Measurements from ENCODE around the gene PRR23A.
"Not testable (repeated sequence)": the region's sequence is repeated elsewhere in the genome, so short reads cannot be mapped to it uniquely, and the experiment has no call there.

Gene PRR23A

DNA sequence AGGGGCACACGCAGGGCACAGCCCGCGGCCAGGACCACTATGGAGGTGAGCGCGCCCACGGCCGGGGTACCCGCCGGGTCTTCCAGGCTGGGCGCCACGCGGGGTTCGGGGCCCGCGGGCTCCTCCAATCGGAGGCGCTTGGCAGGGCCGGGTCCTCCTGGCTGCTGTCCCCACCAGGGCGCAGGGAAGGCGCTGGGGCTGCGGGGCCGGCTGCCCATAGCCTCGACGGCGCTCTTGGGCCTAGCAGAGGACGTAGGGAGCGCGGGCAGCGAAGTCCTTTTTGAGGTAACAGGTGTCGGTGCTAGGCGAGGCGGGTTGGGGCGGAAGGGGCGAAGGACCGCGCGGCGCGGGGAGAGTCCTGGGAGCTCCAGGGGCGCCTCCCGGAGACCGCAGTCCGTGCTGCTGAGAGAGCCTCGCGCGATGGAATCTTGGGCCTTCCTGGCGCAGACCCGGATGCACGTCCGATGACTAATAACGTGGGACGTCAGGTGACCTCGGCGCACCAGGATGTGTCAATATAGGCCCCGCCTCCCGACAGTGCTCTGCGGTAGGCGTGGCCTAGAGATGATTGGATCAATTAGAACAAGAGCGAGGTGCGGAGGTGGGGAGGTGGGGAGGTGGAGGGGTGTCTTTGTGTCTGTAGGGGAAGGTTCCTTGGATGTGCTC is at the start of gene PRR23A:
Gene PRR23A, minus strand, starts transcription at position 218 of the 666 bp plus-strand sequence. Its CDS starts 0 bp downstream, at position 218.
- DNase-seq, result no peak

DNA sequence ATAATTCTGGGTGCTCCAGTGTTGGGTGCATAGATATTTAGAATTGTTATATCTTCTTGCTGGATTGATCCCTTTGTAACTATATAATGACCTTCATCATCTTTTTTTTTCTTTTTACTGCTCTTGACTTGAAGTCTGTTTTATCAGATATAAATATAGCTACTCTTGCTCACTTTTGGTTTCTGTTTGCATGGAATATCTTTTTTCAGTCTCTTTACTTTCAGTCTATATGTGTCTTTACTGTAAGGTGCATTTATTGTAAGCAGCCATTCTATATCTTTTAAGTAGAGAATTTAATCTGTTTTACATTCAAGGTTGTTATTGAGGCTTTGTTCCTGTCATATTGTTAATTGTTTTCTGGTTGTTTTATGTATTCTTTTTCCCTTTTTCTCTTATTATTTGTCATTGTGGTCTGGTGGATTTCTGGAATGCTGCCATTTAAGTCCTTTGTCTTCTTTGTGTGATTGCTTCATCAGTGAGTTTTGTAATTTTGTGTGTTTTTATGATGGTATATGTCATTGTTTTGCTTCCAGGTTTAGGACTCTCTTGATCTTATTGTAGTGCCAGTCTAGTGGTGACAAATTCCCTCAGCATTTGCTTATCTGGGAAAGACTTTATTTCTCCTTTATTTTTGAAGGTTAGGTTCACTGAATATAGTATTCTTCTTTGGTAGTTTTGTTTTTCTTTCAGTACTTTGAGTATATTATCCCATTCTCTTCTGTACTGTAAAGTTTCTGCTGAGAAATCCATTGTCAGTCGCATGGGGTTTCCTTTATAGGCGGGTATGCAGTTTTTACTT is 46.9 kb upstream of the PRR23A start:
- DNase-seq, result no peak

DNA sequence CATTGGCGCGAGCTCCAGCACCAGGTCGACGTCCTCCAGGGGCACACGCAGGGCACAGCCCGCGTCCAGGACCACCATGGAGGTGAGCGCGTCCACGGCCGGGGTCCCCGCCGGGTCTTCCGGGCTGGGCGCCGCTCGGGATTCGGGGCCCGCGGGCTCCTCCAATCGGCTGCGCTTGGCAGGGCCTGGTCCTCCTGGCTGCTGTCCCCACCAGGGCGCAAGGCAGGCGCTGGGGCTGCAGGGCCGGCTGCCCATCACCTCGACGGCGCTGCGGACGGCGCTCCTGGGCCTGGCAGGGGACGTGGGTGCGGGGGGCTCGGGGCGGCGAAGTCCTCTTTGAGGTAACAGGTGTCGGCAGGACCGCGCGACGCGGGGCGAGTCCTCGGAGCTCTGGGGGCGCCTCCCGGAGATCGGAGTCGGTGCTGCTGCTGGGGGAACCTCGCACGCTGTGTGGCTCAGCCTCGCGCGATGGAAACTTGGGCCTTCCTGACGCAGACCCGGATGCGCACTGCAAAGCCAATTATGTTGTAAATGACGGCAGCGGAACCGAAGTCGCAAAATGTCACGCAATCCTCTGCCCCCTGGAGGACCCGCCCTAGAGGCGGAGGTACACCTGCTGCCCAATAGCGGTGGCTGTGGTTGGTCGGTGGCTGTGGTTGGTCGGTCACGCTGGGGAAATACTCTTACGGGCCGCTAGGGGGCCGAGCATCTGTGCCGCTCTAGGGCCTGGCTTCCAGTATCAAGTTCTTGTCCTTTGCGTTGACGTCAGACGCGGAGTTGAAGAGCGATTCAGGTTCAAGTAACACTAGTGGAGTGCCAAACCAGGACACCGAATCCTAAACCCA is 38.5 kb upstream of the PRR23A start, which contains the start of gene PRR23C:
Gene PRR23C, minus strand, starts transcription at position 527 of the 845 bp plus-strand sequence. Its CDS starts 272 bp downstream, at position 255.
- no peak for DNase-seq

DNA sequence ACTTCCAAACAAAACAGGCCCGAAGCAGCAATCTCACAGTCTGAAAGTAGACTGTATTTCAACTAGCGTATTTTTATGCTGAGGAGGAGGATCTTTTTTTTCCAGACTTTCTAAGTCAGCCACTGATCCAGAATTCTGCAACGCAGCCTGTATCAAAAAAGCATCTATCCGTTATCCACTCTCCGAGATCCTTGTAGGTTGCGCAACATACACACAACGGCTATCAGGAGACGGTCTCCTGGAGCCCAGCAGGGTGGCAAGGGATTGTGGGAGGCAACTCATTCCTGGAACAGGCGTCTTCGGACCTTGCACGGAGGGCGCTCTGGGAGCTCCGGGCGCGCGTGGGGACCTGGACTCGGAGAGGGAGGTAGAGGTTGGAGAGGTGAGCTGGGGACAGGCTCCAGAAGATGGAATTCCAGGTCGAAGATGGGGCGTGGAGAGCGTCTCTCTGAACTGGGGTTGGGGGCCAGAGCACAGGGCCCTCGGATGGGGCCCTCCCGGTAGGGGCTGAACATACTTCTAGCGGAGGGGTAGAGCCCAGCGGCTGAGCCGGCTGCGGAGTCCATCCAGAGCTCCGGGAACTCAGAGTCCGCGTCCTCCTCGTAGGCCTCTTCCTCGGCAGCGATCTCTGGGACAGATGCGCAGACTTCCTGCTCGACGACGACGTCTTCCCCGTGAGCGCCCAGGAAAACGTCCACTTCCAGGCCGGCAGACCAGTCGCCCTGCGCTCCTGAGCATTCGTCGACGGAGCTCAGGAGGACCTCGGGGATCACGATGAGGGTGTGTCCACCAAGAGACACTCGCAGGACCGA is 37.7 kb upstream of the PRR23A start:
- DNase-seq, result no peak

DNA sequence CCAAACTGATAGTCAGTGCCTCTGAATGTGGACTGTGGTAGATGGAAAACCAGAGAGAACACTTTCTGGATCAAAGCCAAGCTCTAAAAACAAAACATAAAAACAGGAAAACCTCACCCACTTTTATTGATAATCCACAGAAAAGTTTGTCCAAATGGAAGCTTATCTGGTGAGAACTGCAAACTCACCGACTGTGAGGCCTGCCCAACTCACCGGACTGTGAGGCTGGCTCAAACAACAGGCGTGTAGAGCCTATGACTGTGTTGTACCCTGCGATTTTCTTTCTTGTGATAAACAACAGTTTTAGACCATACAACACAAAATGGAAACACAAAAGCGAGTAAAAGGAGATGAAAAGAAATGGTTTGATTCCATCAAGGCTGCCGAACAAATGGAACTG is 31.4 kb upstream of the PRR23A start:
- no peak for DNase-seq

DNA sequence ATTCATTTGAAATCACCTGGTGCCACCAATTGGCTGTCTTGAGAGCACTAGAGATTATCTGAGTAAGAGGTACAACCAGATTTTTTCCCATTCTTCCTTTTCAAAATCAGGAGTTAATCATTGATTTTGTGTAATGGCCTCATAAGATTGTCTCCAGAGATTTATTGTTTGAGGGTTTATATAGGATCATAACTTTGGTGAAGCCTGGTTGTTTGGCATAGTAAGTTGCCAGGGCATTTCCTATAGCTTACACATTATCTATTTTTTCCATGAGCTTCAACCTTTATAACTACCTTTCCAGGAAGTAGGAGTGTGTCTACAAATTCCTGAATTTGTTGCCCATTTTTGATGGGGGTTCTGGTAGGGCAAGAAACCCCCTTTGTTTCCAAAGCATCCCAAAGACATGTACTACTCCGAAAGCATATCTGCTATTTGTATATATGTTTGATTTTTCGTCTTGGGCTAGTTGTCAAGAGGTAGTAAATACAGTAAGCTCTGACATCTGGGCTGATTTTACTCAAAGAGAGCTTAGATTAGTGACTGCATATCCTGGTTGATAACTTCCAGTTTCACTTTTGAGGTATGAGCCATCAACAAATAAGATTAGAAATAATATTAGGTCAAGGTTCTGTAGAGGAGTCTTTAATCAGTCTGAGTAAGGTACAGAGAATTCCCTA is 26.4 kb upstream of the PRR23A start:
- no peak for DNase-seq

DNA sequence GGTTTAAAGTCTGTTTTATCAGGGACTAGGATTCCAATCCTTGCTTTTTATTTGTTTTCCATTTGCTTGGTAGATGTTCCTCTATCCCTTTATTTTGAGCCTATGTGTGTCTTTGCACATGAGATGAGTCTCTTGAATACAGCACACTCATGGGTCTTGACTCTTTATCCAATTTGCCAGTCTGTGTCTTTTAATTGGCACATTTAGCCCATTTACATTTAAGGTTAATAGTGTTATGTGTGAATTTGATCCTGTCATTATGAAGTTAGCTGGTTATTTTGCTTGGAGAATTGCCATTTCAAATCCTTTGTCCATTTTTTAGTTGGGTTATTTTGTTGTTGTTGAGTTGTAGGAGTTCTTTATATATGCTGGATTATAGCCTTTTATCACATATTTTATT is 24.5 kb upstream of the PRR23A start:
- DNase-seq, result not testable (repeated sequence)

DNA sequence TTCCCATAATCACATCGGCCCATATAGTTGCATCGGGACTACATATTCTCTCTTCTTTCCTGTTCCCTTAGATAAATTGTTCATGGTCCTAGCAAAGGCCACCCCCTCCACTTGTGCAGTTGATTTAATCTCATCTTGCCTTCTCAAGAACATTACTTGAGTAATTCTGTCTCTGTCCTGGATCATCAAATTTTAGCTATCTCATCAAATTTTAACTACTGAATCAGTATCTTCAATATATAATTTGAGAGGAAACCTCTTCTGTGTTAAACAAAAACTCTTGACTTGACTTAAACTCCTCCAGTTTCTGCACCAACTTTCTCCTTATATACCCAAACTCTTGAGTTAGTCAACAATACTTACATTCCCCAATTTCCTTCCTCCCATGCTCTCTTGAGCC is 18.9 kb upstream of the PRR23A start:
- no peak for DNase-seq

DNA sequence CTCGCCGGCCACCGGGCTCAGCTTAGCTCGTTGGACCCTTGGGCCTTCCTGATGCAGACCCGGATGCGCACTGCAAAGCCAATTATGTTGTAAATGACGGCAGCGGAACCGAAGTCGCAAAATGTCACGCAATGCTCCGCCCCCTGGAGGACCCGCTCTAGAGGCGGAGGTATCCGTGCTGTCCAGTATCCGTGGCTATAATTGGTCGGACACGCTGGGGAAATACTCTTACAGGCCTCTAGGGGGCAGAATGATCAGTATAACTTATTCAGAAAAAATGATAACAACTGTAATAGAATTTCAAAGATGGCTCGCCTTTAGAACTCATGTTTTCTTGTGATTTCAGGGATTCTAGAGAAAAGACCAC is 14.8 kb upstream of the PRR23A start, which contains the start of gene PRR23B:
Gene PRR23B, minus strand, starts transcription at position 59 of the 367 bp plus-strand sequence. CDS start 265 bp downstream, outside the sequence.
- no peak for DNase-seq

DNA sequence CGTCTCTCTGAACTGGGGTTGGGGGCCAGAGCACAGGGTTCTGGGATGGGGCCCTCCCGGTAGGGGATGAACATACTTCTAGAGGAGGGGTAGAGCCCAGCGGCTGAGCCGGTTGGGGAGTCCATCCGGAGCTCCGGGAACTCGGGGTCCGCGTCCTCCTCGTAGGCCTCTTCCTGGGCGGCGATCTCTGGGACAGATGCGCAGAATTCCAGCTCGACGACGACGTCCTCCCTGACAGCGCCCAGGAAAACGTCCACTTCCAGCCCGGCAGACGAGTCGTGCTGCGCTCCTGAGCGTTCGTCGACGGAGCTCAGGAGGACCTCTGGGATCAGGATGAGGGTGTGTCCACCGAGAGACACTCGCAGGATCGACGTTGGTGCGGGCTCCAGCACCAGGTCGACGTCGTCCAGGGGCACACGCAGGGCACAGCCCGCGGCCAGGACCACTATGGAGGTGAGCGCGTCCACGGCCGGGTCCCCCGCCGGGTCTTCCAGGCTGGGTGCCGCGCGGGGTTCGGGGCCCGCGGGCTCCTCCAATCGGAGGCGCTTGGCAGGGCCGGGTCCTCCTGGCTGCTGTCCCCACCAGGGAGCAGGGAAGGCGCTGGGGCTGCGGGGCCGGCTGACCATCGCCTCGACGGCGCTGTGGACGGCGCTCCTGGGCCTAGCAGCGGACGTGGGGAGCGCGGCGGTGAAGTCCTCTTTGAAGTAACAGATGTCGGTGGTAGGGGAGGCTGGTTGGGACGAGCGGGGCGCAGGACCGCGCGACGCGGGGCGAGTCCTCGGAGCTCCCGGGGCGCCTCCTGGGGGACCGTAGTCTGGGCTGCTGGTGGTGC is 14.2 kb upstream of the PRR23A start:
- no peak for DNase-seq

DNA sequence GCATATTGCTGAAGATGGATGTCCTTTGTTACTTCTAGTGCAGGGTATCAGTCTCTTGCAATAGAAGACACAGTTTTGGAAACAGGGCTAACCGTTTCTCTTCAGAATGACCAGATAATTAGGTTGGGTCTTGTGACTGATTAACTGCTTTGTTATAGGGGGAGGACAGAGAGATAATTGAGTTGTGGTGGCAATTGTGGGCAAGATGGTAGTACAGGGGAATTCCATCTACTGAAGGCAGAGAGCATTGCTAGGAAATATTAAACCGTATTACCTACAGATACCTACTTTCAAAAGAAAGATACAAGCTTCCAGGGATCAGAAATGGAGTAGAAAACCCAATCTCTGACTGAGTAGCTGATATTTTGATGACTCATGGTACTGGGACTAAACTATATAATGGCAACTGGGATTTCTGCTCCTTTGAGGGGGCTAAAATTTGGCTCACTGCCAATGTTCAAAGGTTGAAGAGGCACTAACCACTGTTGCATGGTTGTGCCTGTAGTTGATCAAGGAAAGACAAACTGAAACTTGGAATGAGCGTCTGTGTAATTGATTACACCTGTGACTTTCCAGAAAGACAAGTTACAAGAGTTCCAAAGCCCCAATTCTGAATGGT is 10.5 kb upstream of the PRR23A start:
- no peak for DNase-seq

DNA sequence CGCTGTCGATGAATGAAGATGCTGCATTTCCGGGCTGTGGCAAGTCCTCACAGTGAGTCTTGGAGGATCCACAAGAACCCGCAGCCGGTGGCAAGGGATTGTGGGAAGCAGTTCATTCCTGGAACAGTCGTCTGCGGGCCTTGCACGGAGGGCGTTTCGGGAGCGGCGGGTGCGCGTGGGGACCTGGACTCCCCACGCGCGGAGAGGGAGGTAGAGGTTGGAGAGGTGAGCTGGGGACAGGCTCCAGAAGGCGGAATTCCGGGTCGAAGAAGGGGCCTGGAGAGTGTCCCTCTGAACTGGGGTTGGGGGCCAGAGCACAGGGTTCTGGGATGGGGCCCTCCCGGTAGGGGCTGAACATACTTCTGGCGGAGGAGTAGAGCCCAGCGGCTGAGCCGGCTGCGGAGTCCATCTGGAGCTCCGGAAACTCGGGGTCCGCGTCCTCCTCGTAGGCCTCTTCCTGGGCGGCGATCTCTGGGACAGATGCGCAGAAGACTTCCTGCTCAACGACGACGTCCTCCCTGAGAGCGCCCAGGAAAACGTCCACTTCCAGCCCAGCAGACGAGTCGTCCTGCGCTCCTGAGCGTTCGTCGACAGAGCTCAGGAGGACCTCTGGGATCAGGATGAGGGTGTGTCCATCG is 593 bp downstream of the PRR23A start:
- DNase-seq, result no peak

DNA sequence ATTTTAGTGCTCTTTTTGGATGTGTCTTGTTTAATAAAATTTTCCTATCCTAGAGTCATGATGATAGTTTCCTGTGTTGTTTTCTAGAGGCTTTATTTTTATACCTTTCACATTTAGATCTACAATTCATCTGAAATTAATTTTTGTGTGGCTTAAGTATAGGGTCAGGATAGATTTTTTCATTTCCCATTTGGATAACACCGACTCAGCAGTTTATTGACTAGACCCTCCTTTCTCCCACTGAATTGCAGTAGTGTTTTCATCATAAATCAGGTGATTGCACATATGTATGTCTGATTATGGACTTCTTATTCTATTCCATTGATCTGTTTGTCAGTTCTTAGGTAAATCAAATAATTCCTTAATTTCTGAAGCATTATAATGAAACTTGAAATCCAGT is 10.4 kb downstream of the PRR23A start:
- DNase-seq, result no peak

DNA sequence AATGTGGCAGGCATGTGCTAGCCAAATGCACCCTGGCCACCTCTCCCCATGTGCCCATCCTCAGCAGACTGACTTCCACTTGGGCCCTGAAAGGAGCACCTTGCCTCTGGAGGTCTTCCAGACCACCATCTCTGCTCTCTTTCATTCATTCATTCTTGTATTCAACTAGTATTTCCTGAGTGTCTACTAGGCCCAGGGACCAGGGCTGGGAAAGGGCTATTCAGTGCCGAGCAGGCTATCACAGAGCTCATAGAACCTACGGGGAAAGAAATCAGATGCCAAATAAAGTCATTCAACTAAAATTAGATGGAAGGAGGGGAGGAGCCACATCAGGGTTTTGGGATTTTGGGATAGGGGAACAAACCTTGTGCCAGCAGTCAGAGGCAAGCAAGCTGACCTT is 18.9 kb downstream of the PRR23A start:
- DNase-seq, result no peak

DNA sequence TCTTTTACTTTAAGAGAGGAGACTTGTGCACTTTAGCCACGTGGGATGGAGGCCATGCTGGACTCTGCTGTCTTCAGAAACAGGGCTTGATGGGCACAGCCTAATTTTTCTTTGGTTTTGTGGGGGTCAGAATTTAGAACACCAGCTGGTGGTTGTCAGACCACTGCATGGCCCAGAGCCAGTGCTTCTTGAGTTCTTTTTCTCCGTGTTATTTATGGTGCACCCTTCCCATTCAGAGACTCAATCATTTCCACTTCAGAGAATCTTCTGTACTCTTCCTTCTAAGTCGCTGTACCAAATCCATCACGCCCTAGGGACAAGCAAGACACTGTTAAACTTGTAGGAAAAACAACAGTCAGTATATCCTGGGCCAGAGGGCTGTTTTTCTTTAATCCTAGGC is 20.1 kb downstream of the PRR23A start:
- DNase-seq, result no peak

DNA sequence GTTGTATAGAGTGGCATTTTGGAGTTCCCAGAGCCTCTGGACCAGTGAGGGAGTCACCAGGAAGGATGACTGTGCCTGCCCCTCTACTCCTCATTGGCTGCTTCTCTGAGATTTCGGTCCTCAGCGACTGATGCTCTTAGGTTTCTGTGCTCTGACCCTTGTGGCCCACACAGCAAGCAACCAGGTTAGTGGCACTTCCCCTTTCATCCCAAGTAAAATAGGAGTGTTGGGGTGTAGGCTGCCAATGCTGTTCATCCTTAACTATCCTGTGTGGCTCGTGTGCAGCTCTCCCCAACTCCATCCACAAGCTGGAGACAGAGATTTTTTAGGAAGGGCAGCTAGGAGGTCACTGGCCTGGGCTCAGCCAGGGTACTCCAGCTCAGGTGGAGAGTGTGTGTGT is 21.3 kb downstream of the PRR23A start:
- no peak for DNase-seq

DNA sequence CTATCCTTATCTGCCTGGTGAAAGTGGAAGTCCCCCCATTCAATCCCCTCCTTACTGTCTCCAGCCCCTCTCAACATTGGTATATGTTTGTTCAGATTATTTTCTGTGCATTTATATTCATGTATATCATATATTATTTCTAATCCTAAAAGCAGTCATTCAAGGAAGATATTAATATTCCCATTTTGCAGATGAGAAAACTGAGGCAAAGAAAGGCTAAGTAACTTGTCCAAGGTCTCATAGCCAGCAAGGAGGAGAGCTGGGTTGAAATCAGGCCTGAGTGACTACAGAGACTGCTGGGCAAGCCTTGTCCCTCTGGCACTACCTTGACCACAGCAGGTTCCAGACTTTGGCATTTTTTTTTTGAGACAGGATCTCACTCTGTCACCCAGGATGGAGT is 30.0 kb downstream of the PRR23A start:
- no peak for DNase-seq

DNA sequence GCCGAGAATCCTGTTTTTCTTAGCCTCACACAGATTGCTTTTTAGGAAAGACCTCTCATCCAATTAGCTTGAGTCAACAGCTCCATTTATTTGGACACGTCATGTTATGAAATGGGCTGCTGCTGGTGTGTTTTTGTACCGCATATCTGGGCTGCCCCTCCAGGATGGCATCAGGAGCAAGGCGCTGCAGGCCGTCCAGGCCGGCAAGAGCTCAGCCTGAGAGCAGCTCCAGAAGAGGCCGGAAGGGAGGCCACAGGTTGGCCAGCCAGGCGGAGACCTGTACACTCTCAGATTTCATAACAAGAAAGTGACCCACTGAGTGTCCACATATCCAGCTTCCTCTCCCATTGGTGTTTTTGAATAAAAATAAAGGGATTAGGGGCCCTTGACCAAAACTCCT is 30.7 kb downstream of the PRR23A start:
- no peak for DNase-seq

DNA sequence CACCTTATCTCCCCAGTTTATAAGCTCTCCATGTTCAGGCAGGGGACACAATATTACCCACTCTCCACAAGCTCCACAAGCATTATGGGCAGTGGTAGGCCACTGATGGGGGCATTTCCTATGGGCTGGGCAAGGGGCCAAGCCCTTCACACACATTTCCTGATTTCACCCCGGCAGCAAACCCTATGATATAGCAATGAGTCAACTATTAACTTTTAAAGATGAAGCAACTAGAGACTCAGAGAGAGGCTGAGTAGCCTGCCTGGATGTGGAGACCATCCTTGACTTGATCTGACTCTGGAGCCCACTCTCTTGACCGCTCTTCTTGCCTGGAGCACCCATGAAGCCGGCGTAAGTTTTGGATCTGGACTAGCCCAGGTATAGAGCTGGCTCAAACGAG is 31.6 kb downstream of the PRR23A start:
- DNase-seq, result no peak

DNA sequence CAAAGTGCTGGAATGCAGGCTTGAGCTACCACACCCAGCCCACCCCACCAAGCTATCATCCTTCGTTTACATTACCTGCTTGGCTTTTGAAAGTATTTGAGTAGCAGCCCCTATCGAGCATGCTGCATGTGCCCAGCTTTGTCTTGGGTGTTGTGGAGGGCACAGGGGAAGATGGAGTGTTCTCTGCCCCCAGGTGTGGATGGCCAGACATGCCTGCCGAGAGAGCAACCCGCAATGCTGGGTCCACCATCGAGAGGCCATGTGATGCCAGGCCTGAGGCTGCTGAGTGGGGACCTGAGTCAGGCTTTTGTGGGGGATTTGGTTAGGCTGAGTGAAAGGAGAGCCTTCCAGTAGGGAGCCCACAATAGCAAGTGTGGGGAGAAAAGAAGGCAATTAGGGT is 33.1 kb downstream of the PRR23A start:
- no peak for DNase-seq
